Esophagus squamous epithelium (tissue), 4 donors: ENCODE data around the gene SIRPA.

Experiments
- CTCF ChIP-seq, 6 experiments: fragments of 450-650 bp in 4 of 6; fragments of 200-600 bp in 2 of 6; sonication (generic) in 2 of 6; IDR thresholded peaks; one replicate each; pipeline ENCODE4 v1.5.1; 2016 to 2019; ENCODE audit warnings: antibody characterized with exemption in 6 of 6, mild to moderate bottlenecking in 4 of 6, moderate library complexity in 4 of 6
- POLR2A ChIP-seq, 4 donors: fragments of 450-650 bp; IDR thresholded peaks; one replicate each; pipeline ENCODE4 v1.6.1; 2017; ENCODE audit warnings: antibody characterized with exemption in 4 of 4, mild to moderate bottlenecking in 4 of 4, moderate library complexity in 3 of 4

GRCh38 chr20:1930165-1930564 lies 35.0 kb downstream of the SIRPA start:
- TF ChIP-seq CTCF (IDR thresholded peaks at IDR 0.05) (no peak), POLR2A (IDR thresholded peaks at IDR 0.05) (no peak)
